NCI-H1417 (cell line): ENCODE measurements around the gene MYB.
"Not testable (repeated sequence)": the region's sequence is repeated elsewhere in the genome, so short reads cannot be mapped to it uniquely, and the experiment has no call there.

Experiments
- DNase-seq, 3 experiments: peaks; one replicate each; lab custom pipeline; 2025; lab: John Stamatoyannopoulos, UW

MYB gene

GRCh38 chr6:135221505-135221904, 40.4 kb downstream of the MYB start:
- no peak for DNase-seq

GRCh38 chr6:135222623-135223022, 41.5 kb downstream of the MYB start:
- DNase-seq: no peak

GRCh38 chr6:135224037-135224647, 43.0 kb downstream of the MYB start:
- DNase-seq: no peak

GRCh38 chr6:135225911-135226310, 44.8 kb downstream of the MYB start:
- no peak for DNase-seq

- no peak for DNase-seq
Observed at GRCh38 chr6:135226537-135226936, 45.4 kb downstream of the MYB start.

GRCh38 chr6:135227349-135227748, 46.2 kb downstream of the MYB start:
- DNase-seq: no peak

GRCh38 chr6:135227758-135228157, 46.6 kb downstream of the MYB start:
- DNase-seq: no peak

- DNase-seq: no peak
Observed at GRCh38 chr6:135228486-135228885, 47.4 kb downstream of the MYB start.

- DNase-seq: no peak
Observed at GRCh38 chr6:135229996-135230395, 48.9 kb downstream of the MYB start.

GRCh38 chr6:135230711-135231468, 49.8 kb downstream of the MYB start:
- no peak for DNase-seq

- DNase-seq: no peak
Observed at GRCh38 chr6:135231469-135231844, 50.3 kb downstream of the MYB start.

- DNase-seq: peak in 1 of 3 experiments; percentile 29
Observed at GRCh38 chr6:135233686-135234491, 52.8 kb downstream of the MYB start.

- no peak for DNase-seq
Observed at GRCh38 chr6:135234492-135234780, 53.3 kb downstream of the MYB start.

- DNase-seq: no peak
Observed at GRCh38 chr6:135235716-135236115, 54.6 kb downstream of the MYB start.

GRCh38 chr6:135236319-135236718, 55.2 kb downstream of the MYB start:
- no peak for DNase-seq

GRCh38 chr6:135236732-135237131, 55.6 kb downstream of the MYB start:
- DNase-seq: no peak

GRCh38 chr6:135240711-135241110, 59.6 kb downstream of the MYB start:
- DNase-seq: no peak

GRCh38 chr6:135243871-135244796, 63.0 kb downstream of the MYB start:
- DNase-seq: no peak

GRCh38 chr6:135244805-135245204, 63.7 kb downstream of the MYB start:
- no peak for DNase-seq

- DNase-seq: not testable (repeated sequence)
Observed at GRCh38 chr6:135246412-135247012, 65.4 kb downstream of the MYB start.

- DNase-seq: no peak
Observed at GRCh38 chr6:135250234-135250633, 69.1 kb downstream of the MYB start.
